ENCODE results near the gene TCFL5.

TCFL5 gene

GRCh38 chr20:62809530-62810428 lies 51.8 kb downstream of the TCFL5 start:
- Histone ChIP-seq H3K36me3 (ENCODE audit: control insufficient read depth, insufficient read depth, low read length) (peaks cover 33% of the 10 kb centered on the region), H3K27me3 (ENCODE audit: control insufficient read depth, insufficient read depth, low read length) (no peaks in the 10 kb centered on the region), H3K9ac (ENCODE audit: low read length) (no peak overlapping the region), H3K4me1 (ENCODE audit: control insufficient read depth, insufficient read depth, low read length) (peaks cover 6% of the 10 kb centered on the region), H3K4me3 (ENCODE audit: low read length) (no peak overlapping the region), H3K27ac (ENCODE audit: low read depth, low read length) (no peak overlapping the region)

- Histone ChIP-seq H3K4me1 (ENCODE audit: control insufficient read depth, insufficient read depth, low read length) (peaks cover 6% of the 10 kb centered on the region), H3K36me3 (ENCODE audit: control insufficient read depth, insufficient read depth, low read length) (peaks cover 33% of the 10 kb centered on the region), H3K4me3 (ENCODE audit: low read length) (no peak overlapping the region), H3K27ac (ENCODE audit: low read depth, low read length) (no peak overlapping the region), H3K9ac (ENCODE audit: low read length) (no peak overlapping the region), H3K27me3 (ENCODE audit: control insufficient read depth, insufficient read depth, low read length) (no peaks in the 10 kb centered on the region)
Measured at GRCh38 chr20:62808211-62808865, 53.3 kb downstream of the TCFL5 start.

- Histone ChIP-seq H3K4me3 (ENCODE audit: low read length) (no peak overlapping the region), H3K4me1 (ENCODE audit: control insufficient read depth, insufficient read depth, low read length) (peaks cover 6% of the 10 kb centered on the region), H3K36me3 (ENCODE audit: control insufficient read depth, insufficient read depth, low read length) (peaks cover 33% of the 10 kb centered on the region), H3K27me3 (ENCODE audit: control insufficient read depth, insufficient read depth, low read length) (no peaks in the 10 kb centered on the region), H3K27ac (ENCODE audit: low read depth, low read length) (no peak overlapping the region), H3K9ac (ENCODE audit: low read length) (no peak overlapping the region)
Measured at GRCh38 chr20:62807444-62808210, 54.0 kb downstream of the TCFL5 start.

GRCh38 chr20:62806383-62807050 lies 55.1 kb downstream of the TCFL5 start:
- Histone ChIP-seq H3K9ac (ENCODE audit: low read length) (no peak overlapping the region), H3K4me3 (ENCODE audit: low read length) (peak overlapping the region; percentile 80), H3K4me1 (ENCODE audit: control insufficient read depth, insufficient read depth, low read length) (peaks cover 6% of the 10 kb centered on the region), H3K27me3 (ENCODE audit: control insufficient read depth, insufficient read depth, low read length) (no peaks in the 10 kb centered on the region), H3K27ac (ENCODE audit: low read depth, low read length) (no peak overlapping the region), H3K36me3 (ENCODE audit: control insufficient read depth, insufficient read depth, low read length) (peaks cover 29% of the 10 kb centered on the region)

GRCh38 chr20:62805711-62806382 lies 55.8 kb downstream of the TCFL5 start:
- peaks cover 29% of the 10 kb centered on the region for H3K36me3 ChIP-seq (ENCODE audit: control insufficient read depth, insufficient read depth, low read length)
- peak overlapping the region; percentile 41 for H3K27ac ChIP-seq (ENCODE audit: low read depth, low read length)
- peak overlapping the region; percentile 80 for H3K4me3 ChIP-seq (ENCODE audit: low read length)
- peak overlapping the region; percentile 58 for H3K9ac ChIP-seq (ENCODE audit: low read length)
- H3K4me1 ChIP-seq (ENCODE audit: control insufficient read depth, insufficient read depth, low read length): peaks cover 6% of the 10 kb centered on the region
- H3K27me3 ChIP-seq (ENCODE audit: control insufficient read depth, insufficient read depth, low read length): no peaks in the 10 kb centered on the region

- Histone ChIP-seq H3K9ac (ENCODE audit: low read length) (peak overlapping the region; percentile 58), H3K4me1 (ENCODE audit: control insufficient read depth, insufficient read depth, low read length) (peaks cover 6% of the 10 kb centered on the region), H3K36me3 (ENCODE audit: control insufficient read depth, insufficient read depth, low read length) (peaks cover 24% of the 10 kb centered on the region), H3K4me3 (ENCODE audit: low read length) (peak overlapping the region; percentile 90), H3K27me3 (ENCODE audit: control insufficient read depth, insufficient read depth, low read length) (no peaks in the 10 kb centered on the region), H3K27ac (ENCODE audit: low read depth, low read length) (peak overlapping the region; percentile 80)
Measured at GRCh38 chr20:62805155-62805710, 56.4 kb downstream of the TCFL5 start.

GRCh38 chr20:62804627-62805154 lies 56.9 kb downstream of the TCFL5 start, which contains the start of gene OGFR:
Gene OGFR (plus strand): TSS chr20:62804835. CDS start chr20:62804860, 25 bp downstream.
- Histone ChIP-seq H3K9ac (ENCODE audit: low read length) (peak within 1 kb of the TSS; percentile 78), H3K36me3 (ENCODE audit: control insufficient read depth, insufficient read depth, low read length) (peaks cover 22% of the 10 kb centered on the region), H3K27me3 (ENCODE audit: control insufficient read depth, insufficient read depth, low read length) (no peaks in the 10 kb centered on the region)

GRCh38 chr20:62804021-62804626 lies 57.5 kb downstream of the TCFL5 start:
- Histone ChIP-seq H3K27ac (ENCODE audit: low read depth, low read length) (peak overlapping the region; percentile 34), H3K9ac (ENCODE audit: low read length) (no peak overlapping the region), H3K27me3 (ENCODE audit: control insufficient read depth, insufficient read depth, low read length) (no peaks in the 10 kb centered on the region), H3K4me3 (ENCODE audit: low read length) (peak overlapping the region; percentile 50), H3K4me1 (ENCODE audit: control insufficient read depth, insufficient read depth, low read length) (peaks cover 6% of the 10 kb centered on the region), H3K36me3 (ENCODE audit: control insufficient read depth, insufficient read depth, low read length) (peaks cover 20% of the 10 kb centered on the region)

More at GRCh38 chr20:62804627-62805154, 56.9 kb downstream of the TCFL5 start, which contains the start of gene OGFR:
- Histone ChIP-seq H3K4me1 (ENCODE audit: control insufficient read depth, insufficient read depth, low read length) (peaks cover 6% of the 10 kb centered on the region), H3K27ac (ENCODE audit: low read depth, low read length) (peak within 1 kb of the TSS; percentile 80), H3K4me3 (ENCODE audit: low read length) (peak within 1 kb of the TSS; percentile 90)

GRCh38 chr20:62802026-62802712 lies 59.5 kb downstream of the TCFL5 start:
- Histone ChIP-seq H3K27ac (ENCODE audit: low read depth, low read length) (peak overlapping the region; percentile 26), H3K4me3 (ENCODE audit: low read length) (no peak overlapping the region), H3K27me3 (ENCODE audit: control insufficient read depth, insufficient read depth, low read length) (no peaks in the 10 kb centered on the region), H3K9ac (ENCODE audit: low read length) (no peak overlapping the region), H3K4me1 (ENCODE audit: control insufficient read depth, insufficient read depth, low read length) (peaks cover 10% of the 10 kb centered on the region), H3K36me3 (ENCODE audit: control insufficient read depth, insufficient read depth, low read length) (peaks cover 18% of the 10 kb centered on the region)

- H3K27ac ChIP-seq (ENCODE audit: low read depth, low read length): no peak overlapping the region
- no peak overlapping the region for H3K9ac ChIP-seq (ENCODE audit: low read length)
- H3K4me3 ChIP-seq (ENCODE audit: low read length): no peak overlapping the region
- peaks cover 12% of the 10 kb centered on the region for H3K4me1 ChIP-seq (ENCODE audit: control insufficient read depth, insufficient read depth, low read length)
- peaks cover 18% of the 10 kb centered on the region for H3K36me3 ChIP-seq (ENCODE audit: control insufficient read depth, insufficient read depth, low read length)
- H3K27me3 ChIP-seq (ENCODE audit: control insufficient read depth, insufficient read depth, low read length): no peaks in the 10 kb centered on the region
Measured at GRCh38 chr20:62801284-62802010, 60.2 kb downstream of the TCFL5 start.
